H1 (cell line): ENCODE data around the gene UTS2B.

Experiments used
- ASH2L ChIP-seq: fragments of 200-600, 300-600 bp; sonication (generic); IDR thresholded peaks from one replicate; pipeline ENCODE4 v1.7.1; 2017; ENCODE audit warnings: low read length
- CEBPB ChIP-seq: IDR thresholded peaks from 2 replicates; pipeline ENCODE4 v1.6.1; 2012; ENCODE audit warnings: low read depth, low read length
- EZH2 ChIP-seq: fragments of 200-600 bp; sonication (generic); IDR thresholded peaks from 2 replicates; pipeline ENCODE4 v1.7.1; 2012; ENCODE audit warnings: low read depth, mild to moderate bottlenecking, moderate library complexity, low read length, inconsistent platforms; ENCODE audit not compliant: severe bottlenecking
- NRF1 ChIP-seq: IDR thresholded peaks from 2 replicates; pipeline ENCODE4 v1.6.1; 2011; ENCODE audit warnings: mild to moderate bottlenecking, low read depth, low read length, improper control_type of control experiment
- RAD21 ChIP-seq, 2 experiments: IDR thresholded peaks in 1 of 2; conservative IDR thresholded peaks in 1 of 2; 2 replicates each; pipeline ENCODE4 v1.6.1; 2011; ENCODE audit warnings: low read depth in 2 of 2, low read length in 2 of 2, improper control_type of control experiment in 1 of 2, inconsistent platforms in 1 of 2, mild to moderate bottlenecking in 1 of 2, moderate library complexity in 1 of 2
- TAF1 ChIP-seq: IDR thresholded peaks from 2 replicates; pipeline ENCODE4 v1.6.1; 2011; ENCODE audit warnings: mild to moderate bottlenecking, low read depth, low read length
- YY1 ChIP-seq: IDR thresholded peaks from 2 replicates; pipeline ENCODE4 v1.6.1; 2011; ENCODE audit warnings: low read depth, mild to moderate bottlenecking, low read length
- TF ChIP-seq, protein P1 (sequence below): IDR thresholded peaks from 2 replicates; pipeline ENCODE4 v1.6.1; 2012; ENCODE audit warnings: inconsistent platforms
- TF ChIP-seq, protein P2 (sequence below): IDR thresholded peaks from 2 replicates; pipeline ENCODE4 v1.6.1; 2012; ENCODE audit warnings: low read length, inconsistent platforms
- TF ChIP-seq, protein P3 (sequence below), 3 experiments: IDR thresholded peaks; 1 replicate in 2 of 3; 2 replicates in 1 of 3; pipeline versions ENCODE4 v1.5.1 to v1.6.1; 2011; ENCODE audit warnings: low read length in 3 of 3, mild to moderate bottlenecking in 3 of 3, inconsistent platforms in 2 of 3, low read depth in 1 of 3, moderate library complexity in 1 of 3; ENCODE audit not compliant: insufficient read depth in 1 of 3; ENCODE audit errors: control extremely low read depth in 1 of 3

DNA sequence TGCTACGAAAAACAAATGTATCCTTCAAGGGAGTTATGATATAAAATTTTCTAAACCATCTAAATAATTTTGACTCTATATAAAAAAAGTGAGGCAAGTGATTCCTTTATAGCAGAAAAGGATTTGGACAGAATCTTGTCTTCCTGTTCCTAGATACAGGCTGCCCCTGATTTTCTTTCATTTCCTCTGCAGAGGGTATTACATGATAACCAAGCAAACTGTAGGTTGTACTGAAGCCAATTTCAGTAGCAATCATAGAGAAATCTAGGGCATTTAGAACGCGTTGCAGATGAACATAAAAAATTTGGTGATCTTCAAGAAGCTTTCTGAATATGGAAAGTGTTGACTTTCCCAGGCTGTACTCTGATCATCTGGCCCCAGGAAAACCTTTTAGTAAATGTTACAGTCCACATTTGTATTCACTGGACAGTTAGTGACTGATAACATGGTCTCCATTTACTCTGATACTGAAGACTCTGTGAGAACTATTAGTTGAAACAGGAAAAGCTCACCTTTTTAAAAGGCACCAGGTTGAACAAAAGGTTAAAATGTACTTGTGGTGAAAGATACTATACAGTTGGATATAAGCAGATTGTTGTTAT lies 9.1 kb upstream of the UTS2B start:
- TF ChIP-seq YY1 = no peak
- TF ChIP-seq, protein P1, sequence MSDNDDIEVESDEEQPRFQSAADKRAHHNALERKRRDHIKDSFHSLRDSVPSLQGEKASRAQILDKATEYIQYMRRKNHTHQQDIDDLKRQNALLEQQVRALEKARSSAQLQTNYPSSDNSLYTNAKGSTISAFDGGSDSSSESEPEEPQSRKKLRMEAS = no peak
- TF ChIP-seq RAD21 (IDR thresholded peaks at IDR 0.05 in 1 of 2, conservative IDR thresholded peaks at IDR 0.05 in 1 of 2; ENCODE audit: low read depth in 2 of 2, low read length in 2 of 2) = no peak
- TF ChIP-seq, protein P2, sequence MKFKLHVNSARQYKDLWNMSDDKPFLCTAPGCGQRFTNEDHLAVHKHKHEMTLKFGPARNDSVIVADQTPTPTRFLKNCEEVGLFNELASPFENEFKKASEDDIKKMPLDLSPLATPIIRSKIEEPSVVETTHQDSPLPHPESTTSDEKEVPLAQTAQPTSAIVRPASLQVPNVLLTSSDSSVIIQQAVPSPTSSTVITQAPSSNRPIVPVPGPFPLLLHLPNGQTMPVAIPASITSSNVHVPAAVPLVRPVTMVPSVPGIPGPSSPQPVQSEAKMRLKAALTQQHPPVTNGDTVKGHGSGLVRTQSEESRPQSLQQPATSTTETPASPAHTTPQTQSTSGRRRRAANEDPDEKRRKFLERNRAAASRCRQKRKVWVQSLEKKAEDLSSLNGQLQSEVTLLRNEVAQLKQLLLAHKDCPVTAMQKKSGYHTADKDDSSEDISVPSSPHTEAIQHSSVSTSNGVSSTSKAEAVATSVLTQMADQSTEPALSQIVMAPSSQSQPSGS = no peak
- TF ChIP-seq EZH2 = no peak
- no peak for TF ChIP-seq NRF1
- TF ChIP-seq ASH2L = no peak
- TF ChIP-seq, protein P3, sequence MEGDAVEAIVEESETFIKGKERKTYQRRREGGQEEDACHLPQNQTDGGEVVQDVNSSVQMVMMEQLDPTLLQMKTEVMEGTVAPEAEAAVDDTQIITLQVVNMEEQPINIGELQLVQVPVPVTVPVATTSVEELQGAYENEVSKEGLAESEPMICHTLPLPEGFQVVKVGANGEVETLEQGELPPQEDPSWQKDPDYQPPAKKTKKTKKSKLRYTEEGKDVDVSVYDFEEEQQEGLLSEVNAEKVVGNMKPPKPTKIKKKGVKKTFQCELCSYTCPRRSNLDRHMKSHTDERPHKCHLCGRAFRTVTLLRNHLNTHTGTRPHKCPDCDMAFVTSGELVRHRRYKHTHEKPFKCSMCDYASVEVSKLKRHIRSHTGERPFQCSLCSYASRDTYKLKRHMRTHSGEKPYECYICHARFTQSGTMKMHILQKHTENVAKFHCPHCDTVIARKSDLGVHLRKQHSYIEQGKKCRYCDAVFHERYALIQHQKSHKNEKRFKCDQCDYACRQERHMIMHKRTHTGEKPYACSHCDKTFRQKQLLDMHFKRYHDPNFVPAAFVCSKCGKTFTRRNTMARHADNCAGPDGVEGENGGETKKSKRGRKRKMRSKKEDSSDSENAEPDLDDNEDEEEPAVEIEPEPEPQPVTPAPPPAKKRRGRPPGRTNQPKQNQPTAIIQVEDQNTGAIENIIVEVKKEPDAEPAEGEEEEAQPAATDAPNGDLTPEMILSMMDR (IDR thresholded peaks at IDR 0.05; ENCODE audit: control extremely low read depth in 1 of 3, insufficient read depth in 1 of 3, low read depth in 1 of 3, low read length in 3 of 3) = no peak
- TF ChIP-seq TAF1 = no peak
- TF ChIP-seq CEBPB = no peak
